ENCODE results near the gene NUP214.
"Not testable (repeated sequence)": the region's sequence is repeated elsewhere in the genome, so short reads cannot be mapped to it uniquely, and the experiment has no call there.

NUP214 gene

DNA sequence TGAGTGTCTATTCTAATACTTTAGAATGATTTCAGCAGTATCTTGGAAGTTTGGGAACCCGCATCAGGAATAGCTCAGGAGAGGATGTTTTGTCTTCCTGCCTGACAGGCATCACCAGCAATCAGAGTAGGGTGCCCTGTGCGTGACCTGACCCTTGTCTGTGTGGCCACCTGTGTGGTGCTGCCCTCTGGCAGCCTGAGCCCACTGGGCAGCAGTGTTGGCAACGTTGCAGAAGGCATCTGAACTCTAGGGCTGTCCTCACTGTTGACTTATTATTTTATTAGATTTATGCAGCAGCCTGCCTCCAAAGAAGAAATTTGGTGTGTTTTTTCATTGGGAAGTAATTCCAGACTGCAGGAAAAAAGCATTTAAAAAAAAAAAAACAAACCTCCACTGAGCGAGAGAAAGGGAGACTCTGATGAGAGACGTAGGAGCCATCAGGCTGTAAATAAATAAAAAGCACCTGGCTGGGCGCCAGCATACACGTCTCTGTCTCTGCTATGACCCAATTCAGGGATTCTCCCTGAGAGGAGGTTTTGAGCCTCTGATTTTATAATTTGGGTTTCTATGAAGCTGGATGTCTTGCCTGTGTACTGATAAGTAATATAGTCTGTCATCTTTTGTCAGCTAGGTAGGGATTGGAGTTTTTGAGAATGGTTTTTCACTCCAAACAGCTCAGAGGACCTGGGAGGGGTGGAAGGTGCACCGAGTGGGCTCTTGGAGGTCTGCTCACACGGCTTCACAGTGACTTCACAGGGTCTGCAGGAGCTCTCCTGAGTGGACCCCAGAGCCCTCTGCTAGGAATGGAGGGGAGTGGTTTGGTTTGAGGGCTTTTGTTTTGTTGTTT is 101.9 kb downstream of the NUP214 start:
- in situ Hi-C loops (cut with HindIII; ENCODE audit: low sequenced_read_pairs) = no loop called here

DNA sequence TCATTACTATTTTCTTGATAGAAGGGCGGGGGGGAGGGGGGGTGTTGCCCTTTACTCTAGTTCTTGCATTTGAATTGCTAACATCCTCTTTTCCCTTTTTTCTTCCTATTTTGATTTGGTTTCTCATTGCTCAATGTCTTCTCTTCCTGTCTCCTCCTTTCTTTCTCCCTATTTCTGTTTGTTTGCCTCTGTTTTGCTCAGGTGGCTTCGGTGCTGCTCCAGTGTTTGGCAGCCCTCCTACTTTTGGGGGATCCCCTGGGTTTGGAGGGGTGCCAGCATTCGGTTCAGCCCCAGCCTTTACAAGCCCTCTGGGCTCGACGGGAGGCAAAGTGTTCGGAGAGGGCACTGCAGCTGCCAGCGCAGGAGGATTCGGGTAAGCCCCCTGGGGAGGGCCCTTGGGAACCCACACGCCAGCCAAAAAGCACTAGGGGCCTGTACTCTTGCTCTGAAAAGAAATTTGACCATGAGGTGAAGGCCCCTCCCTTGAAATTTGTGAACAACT is 102.6 kb downstream of the NUP214 start:
- in situ Hi-C loops (cut with HindIII; ENCODE audit: low sequenced_read_pairs) = no loop called here

DNA sequence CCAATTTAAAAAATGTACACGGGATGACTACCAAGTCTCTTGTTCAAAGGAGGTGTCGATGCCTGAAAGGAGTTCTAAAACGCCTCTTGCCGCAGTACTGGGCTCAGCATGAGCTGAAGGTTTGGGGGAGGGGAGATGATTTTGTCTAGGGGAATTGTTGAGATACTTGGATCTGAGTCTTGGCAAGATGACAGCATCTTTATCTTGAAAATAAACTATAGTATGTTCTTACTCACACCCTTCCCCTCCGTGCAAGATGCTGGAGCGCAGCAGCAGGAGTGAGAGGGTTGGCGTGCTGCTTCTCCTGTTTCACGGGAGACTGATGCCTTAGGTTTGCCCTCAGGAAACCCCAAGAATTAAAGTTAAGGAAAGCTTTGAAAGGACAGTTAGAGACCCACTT is 103.6 kb downstream of the NUP214 start:
- in situ Hi-C loops (cut with HindIII; ENCODE audit: low sequenced_read_pairs) = no loop called here

- in situ Hi-C loops (cut with HindIII; ENCODE audit: low sequenced_read_pairs) = no loop called here
These were observed 108.2 kb downstream of the NUP214 start for GRCh38 chr9:131233556-131233955.

DNA sequence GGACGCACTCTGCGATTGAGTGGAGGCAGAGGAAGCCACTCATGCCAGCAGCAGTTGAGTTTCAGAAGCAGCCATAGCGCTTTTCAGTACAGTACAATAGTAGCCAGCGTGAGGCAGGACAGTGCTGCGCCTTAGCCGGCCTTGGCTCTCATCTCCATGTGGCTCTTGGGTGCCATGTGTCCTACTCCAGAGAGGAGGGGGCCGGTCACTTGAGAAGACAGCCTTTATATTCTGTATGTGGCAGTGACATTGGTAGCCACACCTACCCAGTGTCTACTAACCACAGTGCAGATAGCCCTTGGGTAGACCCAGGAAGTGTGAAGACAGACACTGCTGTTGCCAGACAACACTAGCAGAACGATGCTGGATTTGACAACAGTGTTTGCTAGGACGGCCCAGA is 108.6 kb downstream of the NUP214 start:
- in situ Hi-C loops (cut with HindIII; ENCODE audit: low sequenced_read_pairs) = no loop called here

DNA sequence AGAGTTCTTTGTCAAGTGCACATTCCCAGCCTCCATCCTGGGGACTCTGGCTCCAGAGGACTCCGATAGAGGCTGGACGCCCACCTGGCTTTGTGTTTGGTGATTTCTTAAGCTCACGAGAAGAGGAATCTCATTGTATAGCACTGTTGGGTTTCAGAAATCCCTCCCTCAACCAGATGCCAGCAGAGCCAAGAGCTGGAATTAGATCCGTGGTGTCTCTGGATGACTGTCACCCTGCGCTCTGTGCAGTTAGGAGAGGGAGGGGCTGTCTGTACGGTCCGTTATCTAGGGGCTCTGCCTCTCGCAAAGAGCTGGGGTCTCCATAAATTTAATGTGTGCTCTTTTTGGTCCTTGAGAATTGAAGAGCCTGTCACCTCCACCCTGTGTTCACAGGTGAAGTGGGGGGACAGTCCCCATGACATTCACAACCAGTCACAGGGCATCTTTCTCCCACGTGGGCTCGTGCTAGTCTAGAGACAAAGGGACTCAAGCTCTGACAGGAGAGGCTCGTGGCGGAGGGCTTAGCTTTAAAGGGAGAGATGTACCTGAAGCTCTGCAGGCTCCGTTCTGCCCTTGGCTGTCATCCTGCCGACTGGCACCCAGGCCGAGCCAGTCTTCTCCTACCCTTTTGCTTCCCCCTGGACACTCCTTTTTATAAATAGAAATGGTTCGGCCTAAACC is 109.6 kb downstream of the NUP214 start:
- in situ Hi-C loops (cut with HindIII; ENCODE audit: low sequenced_read_pairs) = no loop called here

GRCh38 chr9:131235480-131235851 is 110.1 kb downstream of the NUP214 start:
- in situ Hi-C loops (cut with HindIII; ENCODE audit: low sequenced_read_pairs) = no loop called here

DNA sequence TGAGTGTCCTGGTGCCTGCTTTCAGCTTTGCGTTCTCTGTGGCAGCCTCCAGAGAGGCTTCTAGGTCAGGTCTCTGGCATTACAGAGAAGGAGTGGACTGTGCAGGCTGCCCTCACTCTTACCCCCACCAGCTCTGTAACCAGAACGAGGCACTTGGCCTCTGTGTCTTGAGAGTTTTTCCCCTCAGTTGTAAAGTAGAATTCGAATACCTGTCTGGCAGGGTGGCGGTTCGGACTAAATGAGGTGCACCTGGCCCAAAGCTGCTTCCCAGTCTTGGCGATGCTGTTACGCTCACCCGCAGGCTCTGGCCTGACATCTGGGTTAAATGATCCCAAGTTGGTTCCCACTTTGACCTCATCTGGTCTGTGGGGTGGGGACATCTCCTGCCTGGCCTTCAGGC is 110.8 kb downstream of the NUP214 start:
- in situ Hi-C loops (cut with HindIII; ENCODE audit: low sequenced_read_pairs) = no loop called here

GRCh38 chr9:131236761-131237160 is 111.4 kb downstream of the NUP214 start:
- in situ Hi-C loops (cut with HindIII; ENCODE audit: low sequenced_read_pairs) = no loop called here

- in situ Hi-C loops (cut with HindIII; ENCODE audit: low sequenced_read_pairs) = no loop called here
These were observed 111.9 kb downstream of the NUP214 start for GRCh38 chr9:131237291-131237690.

DNA sequence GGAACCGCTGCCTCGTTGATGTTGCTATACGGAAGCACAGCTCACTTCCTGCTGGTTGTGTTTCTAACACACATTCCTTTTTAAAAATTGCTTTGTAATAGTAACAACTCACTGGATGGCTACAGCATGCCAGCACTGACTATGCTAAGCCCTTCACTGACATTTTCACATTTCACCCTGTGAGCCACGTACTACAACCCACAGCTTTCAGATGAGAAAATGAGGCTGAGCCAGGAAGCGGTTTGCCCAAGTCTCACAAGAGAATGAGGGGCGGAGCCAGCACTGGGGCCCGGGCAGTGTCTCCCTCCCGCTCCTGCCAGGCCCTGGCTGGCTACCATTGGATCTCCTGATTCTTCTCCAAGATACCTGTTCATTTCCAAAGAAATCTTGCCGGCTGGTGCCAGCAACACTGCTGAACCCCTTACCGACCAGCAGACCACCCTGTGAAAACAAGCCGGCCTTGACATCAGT is 112.6 kb downstream of the NUP214 start:
- in situ Hi-C loops (cut with HindIII; ENCODE audit: low sequenced_read_pairs) = no loop called here

- in situ Hi-C loops (cut with HindIII; ENCODE audit: low sequenced_read_pairs) = no loop called here
These were observed 113.1 kb downstream of the NUP214 start for GRCh38 chr9:131238402-131239021.

GRCh38 chr9:131239161-131239975 is 114.0 kb downstream of the NUP214 start:
- in situ Hi-C loops (cut with HindIII; ENCODE audit: low sequenced_read_pairs) = no loop called here

- in situ Hi-C loops (cut with HindIII; ENCODE audit: low sequenced_read_pairs) = no loop called here
These were observed 114.9 kb downstream of the NUP214 start for GRCh38 chr9:131240047-131240921.

- in situ Hi-C loops (cut with HindIII; ENCODE audit: low sequenced_read_pairs) = not testable (repeated sequence)
These were observed 118.9 kb downstream of the NUP214 start for GRCh38 chr9:131244331-131244730.

GRCh38 chr9:131246618-131247017 is 121.2 kb downstream of the NUP214 start:
- in situ Hi-C loops (cut with HindIII; ENCODE audit: low sequenced_read_pairs) = loop anchor here (5.0 kb wide), 1 partner anchor 34 kb away; no protein-coding TSS in a partner anchor

DNA sequence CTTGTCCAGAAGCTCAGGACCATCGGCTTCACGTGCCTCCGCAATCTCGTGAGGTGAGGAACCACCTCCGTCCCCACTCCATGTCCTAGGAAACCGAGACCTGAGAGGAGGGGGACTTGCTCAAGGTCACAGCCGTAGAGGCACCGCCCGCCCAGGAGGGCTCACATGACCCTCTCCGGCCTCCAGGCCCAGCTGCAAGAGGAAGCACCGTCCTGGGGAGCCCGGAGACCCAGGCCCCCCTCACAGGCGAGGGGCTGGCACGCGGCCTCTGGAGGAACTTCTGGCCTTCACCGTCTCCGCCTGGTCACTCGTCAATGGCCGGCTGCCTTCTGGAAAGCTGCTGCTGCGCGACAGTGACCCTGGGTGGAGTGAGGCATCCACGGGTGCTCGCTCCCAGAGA is 126.7 kb downstream of the NUP214 start:
- in situ Hi-C loops (cut with HindIII; ENCODE audit: low sequenced_read_pairs) = no loop called here

- in situ Hi-C loops (cut with HindIII; ENCODE audit: low sequenced_read_pairs) = no loop called here
These were observed 128.6 kb downstream of the NUP214 start for GRCh38 chr9:131253891-131254491.

DNA sequence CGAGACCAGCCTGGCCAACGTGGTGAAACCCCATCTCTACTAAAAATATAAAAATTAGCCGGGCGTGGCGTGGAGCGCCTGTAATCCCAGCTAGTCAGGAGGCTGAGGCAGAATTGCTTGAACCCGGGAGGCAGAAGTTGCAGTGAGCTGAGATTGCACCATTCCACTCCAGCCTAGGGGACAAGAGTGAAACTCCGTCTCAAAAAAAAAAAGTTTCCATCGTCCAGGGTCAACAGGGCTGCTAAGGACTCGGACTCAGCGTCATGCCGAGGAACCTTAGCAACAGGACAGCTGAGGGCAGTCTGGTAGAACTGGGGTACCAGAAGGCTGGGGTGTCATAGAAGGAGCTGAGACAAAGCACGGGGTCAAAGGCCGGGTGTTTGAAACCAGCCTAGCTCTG is 129.2 kb downstream of the NUP214 start:
- in situ Hi-C loops (cut with HindIII; ENCODE audit: low sequenced_read_pairs) = no loop called here
